Measurements from ENCODE around the gene WDR7.

DNA sequence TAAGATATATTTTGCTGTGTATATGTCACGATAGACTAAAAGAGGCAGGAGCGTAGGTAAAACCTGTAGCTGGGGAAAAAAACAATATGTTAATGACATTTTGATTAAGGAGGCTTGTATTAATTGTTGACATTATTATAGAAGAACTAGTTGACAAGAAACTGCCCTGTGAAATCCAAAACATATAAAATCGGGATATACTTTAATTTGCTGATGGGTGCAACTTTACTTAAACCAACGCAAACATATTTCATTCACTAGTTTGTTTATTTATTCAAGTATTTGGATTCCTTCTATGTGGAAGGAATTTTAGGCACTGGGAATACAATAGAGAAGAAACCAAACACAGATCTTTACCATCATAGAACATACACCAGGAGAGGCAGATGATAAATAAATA lies 8.0 kb downstream of the WDR7 start:
- TF ChIP-seq, protein P1, sequence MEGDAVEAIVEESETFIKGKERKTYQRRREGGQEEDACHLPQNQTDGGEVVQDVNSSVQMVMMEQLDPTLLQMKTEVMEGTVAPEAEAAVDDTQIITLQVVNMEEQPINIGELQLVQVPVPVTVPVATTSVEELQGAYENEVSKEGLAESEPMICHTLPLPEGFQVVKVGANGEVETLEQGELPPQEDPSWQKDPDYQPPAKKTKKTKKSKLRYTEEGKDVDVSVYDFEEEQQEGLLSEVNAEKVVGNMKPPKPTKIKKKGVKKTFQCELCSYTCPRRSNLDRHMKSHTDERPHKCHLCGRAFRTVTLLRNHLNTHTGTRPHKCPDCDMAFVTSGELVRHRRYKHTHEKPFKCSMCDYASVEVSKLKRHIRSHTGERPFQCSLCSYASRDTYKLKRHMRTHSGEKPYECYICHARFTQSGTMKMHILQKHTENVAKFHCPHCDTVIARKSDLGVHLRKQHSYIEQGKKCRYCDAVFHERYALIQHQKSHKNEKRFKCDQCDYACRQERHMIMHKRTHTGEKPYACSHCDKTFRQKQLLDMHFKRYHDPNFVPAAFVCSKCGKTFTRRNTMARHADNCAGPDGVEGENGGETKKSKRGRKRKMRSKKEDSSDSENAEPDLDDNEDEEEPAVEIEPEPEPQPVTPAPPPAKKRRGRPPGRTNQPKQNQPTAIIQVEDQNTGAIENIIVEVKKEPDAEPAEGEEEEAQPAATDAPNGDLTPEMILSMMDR (IDR thresholded peaks at IDR 0.05) = no peak
- no peak for TF ChIP-seq POLR2A (IDR thresholded peaks at IDR 0.05)

Measured in esophagus squamous epithelium (tissue), 4 donors.